SK-N-SH treated with all-trans-retinoic acid at 6 μM for 48 hours (cell line): Measurements from ENCODE around the gene STK4.

Experiments
- ATAC-seq: fragments of 200-7000 bp; cut with Tn5 transposase; 3 replicates; pipeline ENCODE4 v1.9.1; 2020; ENCODE audit warnings: mild to moderate bottlenecking, moderate library complexity
- ARNTL ChIP-seq: fragments of 450-650 bp; formaldehyde crosslinking; IDR thresholded peaks from 2 replicates; pipeline ENCODE4 v1.5.0; 2020; ENCODE audit warnings: low read depth, mild to moderate bottlenecking, moderate library complexity, borderline replicate concordance
- BACH2 ChIP-seq: fragments of 250-450 bp; sonication (Bioruptor Pico); IDR thresholded peaks from 2 replicates; pipeline ENCODE4 v1.9.0; 2021; ENCODE audit warnings: mild to moderate bottlenecking, borderline replicate concordance
- CREB5 ChIP-seq: fragments of 250-450 bp; sonication (Bioruptor Pico); IDR thresholded peaks from 2 replicates; pipeline ENCODE4 v1.5.1; 2020; ENCODE audit warnings: low read depth, mild to moderate bottlenecking, moderate library complexity
- CSDC2 ChIP-seq: fragments of 250-450 bp; sonication (Bioruptor Pico); IDR thresholded peaks from 2 replicates; pipeline ENCODE4 v1.5.0; 2020; ENCODE audit warnings: mild to moderate bottlenecking, moderate library complexity
- CSRNP3 ChIP-seq: fragments of 250-450 bp; sonication (Bioruptor Pico); IDR thresholded peaks from 2 replicates; pipeline ENCODE4 v1.5.1; 2021; ENCODE audit warnings: mild to moderate bottlenecking, moderate library complexity
- GLIS3 ChIP-seq: fragments of 250-450 bp; sonication (Bioruptor Pico); IDR thresholded peaks from 2 replicates; pipeline ENCODE4 v1.5.0; 2020; ENCODE audit warnings: mild to moderate bottlenecking, moderate library complexity
- OSR1 ChIP-seq: fragments of 250-450 bp; sonication (Bioruptor Pico); IDR thresholded peaks from 2 replicates; pipeline ENCODE4 v1.8.0; 2022; ENCODE audit warnings: moderate library complexity, mild to moderate bottlenecking, inconsistent platforms
- PATZ1 ChIP-seq: fragments of 250-450 bp; sonication (Bioruptor Pico); IDR thresholded peaks from 2 replicates; pipeline ENCODE4 v1.8.0; 2020; ENCODE audit warnings: mild to moderate bottlenecking, moderate library complexity, borderline replicate concordance
- RARB ChIP-seq: fragments of 250-450 bp; sonication (Bioruptor Pico); IDR thresholded peaks from 2 replicates; pipeline ENCODE4 v1.8.0; 2021; ENCODE audit warnings: mild to moderate bottlenecking, moderate library complexity
- SNAI2 ChIP-seq: fragments of 250-450 bp; sonication (Bioruptor Pico); IDR thresholded peaks from 2 replicates; pipeline ENCODE4 v1.5.0; 2020; ENCODE audit warnings: mild to moderate bottlenecking, moderate library complexity
- TCF4 ChIP-seq: fragments of 250-450 bp; sonication (Bioruptor Pico); IDR thresholded peaks from 2 replicates; pipeline ENCODE4 v1.8.0; 2021; ENCODE audit warnings: mild to moderate bottlenecking, moderate library complexity, borderline replicate concordance
- TOX ChIP-seq: fragments of 250-450 bp; sonication (Bioruptor Pico); IDR thresholded peaks from 2 replicates; pipeline ENCODE4 v1.8.0; 2021; ENCODE audit warnings: mild to moderate bottlenecking, moderate library complexity, borderline replicate concordance
- ZC3H10 ChIP-seq: fragments of 250-450 bp; sonication (Bioruptor Pico); IDR thresholded peaks from 2 replicates; pipeline ENCODE4 v1.5.1; 2021; ENCODE audit warnings: mild to moderate bottlenecking, moderate library complexity
- ZFP3 ChIP-seq: fragments of 250-450 bp; sonication (Bioruptor Pico); IDR thresholded peaks from 2 replicates; pipeline ENCODE4 v1.5.0; 2020; ENCODE audit warnings: mild to moderate bottlenecking, moderate library complexity
- ZFP30 ChIP-seq: fragments of 450-650 bp; formaldehyde crosslinking; IDR thresholded peaks from 2 replicates; pipeline ENCODE4 v1.5.0; 2022; ENCODE audit warnings: mild to moderate bottlenecking, moderate library complexity
- ZNF565 ChIP-seq: fragments of 450-650 bp; formaldehyde crosslinking; conservative IDR thresholded peaks from 2 replicates; pipeline ENCODE4 v1.5.0; 2020; ENCODE audit warnings: low read depth, mild to moderate bottlenecking, moderate library complexity
- ZNF70 ChIP-seq: fragments of 450-650 bp; formaldehyde crosslinking; IDR thresholded peaks from 2 replicates; pipeline ENCODE4 v1.5.0; 2020; ENCODE audit warnings: mild to moderate bottlenecking, moderate library complexity
- TF ChIP-seq, protein P1 (sequence below): fragments of 250-450 bp; sonication (Bioruptor Pico); IDR thresholded peaks from 2 replicates; pipeline ENCODE4 v1.8.0; 2021; ENCODE audit warnings: low read depth, mild to moderate bottlenecking, moderate library complexity, borderline replicate concordance
- TF ChIP-seq, protein P2 (sequence below): fragments of 250-450 bp; sonication (Bioruptor Pico); IDR thresholded peaks from 2 replicates; pipeline ENCODE4 v1.5.0; 2020; ENCODE audit warnings: mild to moderate bottlenecking, moderate library complexity

STK4 gene

GRCh38 chr20:45097485-45098102 is 131.3 kb downstream of the STK4 start:
- ATAC-seq: no peak
- TF ChIP-seq TOX: no peak
- no peak for TF ChIP-seq SNAI2
- no peak for TF ChIP-seq OSR1 (CRISPR knock-in tag)
- TF ChIP-seq CSRNP3 (CRISPR knock-in tag): no peak
- no peak for TF ChIP-seq ZFP30 (CRISPR knock-in tag)
- TF ChIP-seq, protein P1, sequence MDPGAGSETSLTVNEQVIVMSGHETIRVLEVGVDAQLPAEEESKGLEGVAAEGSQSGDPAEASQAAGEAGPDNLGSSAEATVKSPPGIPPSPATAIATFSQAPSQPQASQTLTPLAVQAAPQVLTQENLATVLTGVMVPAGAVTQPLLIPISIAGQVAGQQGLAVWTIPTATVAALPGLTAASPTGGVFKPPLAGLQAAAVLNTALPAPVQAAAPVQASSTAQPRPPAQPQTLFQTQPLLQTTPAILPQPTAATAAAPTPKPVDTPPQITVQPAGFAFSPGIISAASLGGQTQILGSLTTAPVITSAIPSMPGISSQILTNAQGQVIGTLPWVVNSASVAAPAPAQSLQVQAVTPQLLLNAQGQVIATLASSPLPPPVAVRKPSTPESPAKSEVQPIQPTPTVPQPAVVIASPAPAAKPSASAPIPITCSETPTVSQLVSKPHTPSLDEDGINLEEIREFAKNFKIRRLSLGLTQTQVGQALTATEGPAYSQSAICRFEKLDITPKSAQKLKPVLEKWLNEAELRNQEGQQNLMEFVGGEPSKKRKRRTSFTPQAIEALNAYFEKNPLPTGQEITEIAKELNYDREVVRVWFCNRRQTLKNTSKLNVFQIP (CRISPR knock-in tag): no peak
- TF ChIP-seq ZNF70 (CRISPR knock-in tag): no peak
- no peak for TF ChIP-seq RARB (CRISPR knock-in tag)
- TF ChIP-seq ARNTL (CRISPR knock-in tag): no peak
- TF ChIP-seq ZNF565 (CRISPR knock-in tag): no peak
- TF ChIP-seq ZFP3 (CRISPR knock-in tag): no peak
- TF ChIP-seq BACH2 (CRISPR knock-in tag): no peak
- TF ChIP-seq PATZ1 (CRISPR knock-in tag): no peak
- TF ChIP-seq CSDC2: no peak

GRCh38 chr20:45098103-45098773 is 131.9 kb downstream of the STK4 start:
- ATAC-seq: no peak
- no peak for TF ChIP-seq ARNTL (CRISPR knock-in tag)
- no peak for TF ChIP-seq BACH2 (CRISPR knock-in tag)
- no peak for TF ChIP-seq TCF4 (CRISPR knock-in tag)
- no peak for TF ChIP-seq ZC3H10 (CRISPR knock-in tag)

DNA sequence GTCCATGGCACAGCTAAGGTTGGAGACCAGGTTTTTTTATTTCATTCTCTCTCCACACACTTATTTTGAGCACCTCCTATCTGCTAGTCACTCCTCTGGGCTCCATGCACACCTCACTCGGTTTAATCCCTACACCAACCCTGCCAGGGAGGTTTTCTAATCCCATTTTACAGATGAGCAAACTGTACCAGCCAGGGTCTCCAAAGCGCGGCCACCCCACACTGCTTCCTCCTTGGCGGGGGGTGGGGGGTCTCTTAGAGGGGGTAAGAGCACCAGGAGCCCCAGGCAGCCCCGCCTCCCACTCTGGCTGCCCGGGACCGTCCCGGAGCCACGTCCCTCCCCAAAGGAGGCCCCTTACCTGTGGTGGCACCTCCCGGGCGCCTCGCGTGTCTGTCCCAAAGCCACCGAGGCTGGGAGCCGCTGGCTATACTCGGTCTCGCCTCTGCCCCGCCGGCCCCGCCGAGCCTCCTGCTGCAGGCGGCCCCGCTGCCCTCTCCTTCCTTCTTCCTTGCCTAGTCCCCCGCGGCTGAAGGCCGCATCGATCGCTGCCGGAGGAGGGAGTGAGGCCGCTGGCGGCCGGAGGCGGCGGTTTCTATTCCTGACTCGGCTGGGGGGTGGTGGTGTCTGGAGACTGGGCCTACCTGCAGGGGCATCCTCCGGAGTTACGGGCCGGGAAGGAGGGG is 134.4 kb downstream of the STK4 start, which contains the start of gene KCNS1:
Gene KCNS1, minus strand, starts transcription at position 565 of the 683 bp plus-strand sequence. CDS start 1,891 bp downstream, outside the sequence.
- ATAC-seq: no peak
- no peak for TF ChIP-seq CREB5
- TF ChIP-seq TOX: no peak
- no peak for TF ChIP-seq TCF4 (CRISPR knock-in tag)
- no peak for TF ChIP-seq OSR1 (CRISPR knock-in tag)
- TF ChIP-seq CSRNP3 (CRISPR knock-in tag): no peak

DNA sequence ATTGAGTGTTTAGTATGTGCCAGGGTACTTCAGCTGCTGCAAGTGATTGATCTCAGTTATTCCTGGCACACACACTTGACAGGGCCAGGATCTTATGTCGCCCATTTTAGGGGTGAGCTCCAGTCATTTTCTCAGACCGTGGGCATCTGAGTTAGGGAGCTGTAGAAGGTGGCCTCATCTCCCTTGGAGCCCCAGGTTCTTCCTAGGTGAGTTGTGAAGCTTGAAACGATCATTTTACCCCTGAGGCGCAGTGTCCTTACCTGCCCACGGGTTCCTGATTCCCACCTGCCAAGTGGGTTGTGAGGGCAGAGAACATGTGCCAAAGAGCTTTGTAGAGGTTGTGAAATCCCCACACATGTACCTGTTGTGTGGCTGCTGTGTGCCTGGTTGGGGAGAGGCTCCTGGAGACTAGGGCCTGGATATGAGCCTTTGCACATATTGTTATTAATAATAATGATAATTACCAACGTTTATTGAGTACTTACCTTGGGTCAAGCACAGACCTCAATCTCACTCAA is 135.1 kb downstream of the STK4 start:
- ATAC-seq: no peak
- TF ChIP-seq GLIS3 (CRISPR knock-in tag): no peak
- TF ChIP-seq PATZ1 (CRISPR knock-in tag): no peak
- no peak for TF ChIP-seq TOX
- TF ChIP-seq, protein P2, sequence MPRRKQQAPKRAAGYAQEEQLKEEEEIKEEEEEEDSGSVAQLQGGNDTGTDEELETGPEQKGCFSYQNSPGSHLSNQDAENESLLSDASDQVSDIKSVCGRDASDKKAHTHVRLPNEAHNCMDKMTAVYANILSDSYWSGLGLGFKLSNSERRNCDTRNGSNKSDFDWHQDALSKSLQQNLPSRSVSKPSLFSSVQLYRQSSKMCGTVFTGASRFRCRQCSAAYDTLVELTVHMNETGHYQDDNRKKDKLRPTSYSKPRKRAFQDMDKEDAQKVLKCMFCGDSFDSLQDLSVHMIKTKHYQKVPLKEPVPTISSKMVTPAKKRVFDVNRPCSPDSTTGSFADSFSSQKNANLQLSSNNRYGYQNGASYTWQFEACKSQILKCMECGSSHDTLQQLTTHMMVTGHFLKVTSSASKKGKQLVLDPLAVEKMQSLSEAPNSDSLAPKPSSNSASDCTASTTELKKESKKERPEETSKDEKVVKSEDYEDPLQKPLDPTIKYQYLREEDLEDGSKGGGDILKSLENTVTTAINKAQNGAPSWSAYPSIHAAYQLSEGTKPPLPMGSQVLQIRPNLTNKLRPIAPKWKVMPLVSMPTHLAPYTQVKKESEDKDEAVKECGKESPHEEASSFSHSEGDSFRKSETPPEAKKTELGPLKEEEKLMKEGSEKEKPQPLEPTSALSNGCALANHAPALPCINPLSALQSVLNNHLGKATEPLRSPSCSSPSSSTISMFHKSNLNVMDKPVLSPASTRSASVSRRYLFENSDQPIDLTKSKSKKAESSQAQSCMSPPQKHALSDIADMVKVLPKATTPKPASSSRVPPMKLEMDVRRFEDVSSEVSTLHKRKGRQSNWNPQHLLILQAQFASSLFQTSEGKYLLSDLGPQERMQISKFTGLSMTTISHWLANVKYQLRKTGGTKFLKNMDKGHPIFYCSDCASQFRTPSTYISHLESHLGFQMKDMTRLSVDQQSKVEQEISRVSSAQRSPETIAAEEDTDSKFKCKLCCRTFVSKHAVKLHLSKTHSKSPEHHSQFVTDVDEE (CRISPR knock-in tag): no peak
- no peak for TF ChIP-seq ZC3H10 (CRISPR knock-in tag)
- TF ChIP-seq CSDC2: no peak
- TF ChIP-seq TCF4 (CRISPR knock-in tag): no peak
